Measurements from ENCODE around the gene C5orf22.

DNA sequence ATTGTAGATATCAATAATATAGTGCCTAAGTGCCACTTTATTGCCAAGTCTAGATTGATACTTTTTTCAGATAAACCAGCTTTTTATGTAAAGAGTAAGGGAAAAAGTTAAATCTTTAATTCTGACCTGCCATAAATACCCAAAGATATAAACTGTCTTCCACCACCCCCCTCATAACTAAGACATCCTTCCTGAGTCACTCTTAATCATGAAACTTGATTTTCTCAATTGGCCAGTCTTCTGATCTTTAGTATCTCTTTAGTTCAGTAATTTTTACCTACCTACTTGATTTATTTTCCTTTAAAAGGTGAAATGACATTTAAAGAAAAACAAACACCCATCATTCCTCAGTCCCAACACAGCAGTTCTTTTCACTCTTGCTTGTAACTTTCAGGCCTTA, 21.8 kb downstream of the C5orf22 start:
- no peak for TF ChIP-seq MYC (IDR thresholded peaks at IDR 0.05; ENCODE audit: low read depth, low read length)
- TF ChIP-seq, protein P1, sequence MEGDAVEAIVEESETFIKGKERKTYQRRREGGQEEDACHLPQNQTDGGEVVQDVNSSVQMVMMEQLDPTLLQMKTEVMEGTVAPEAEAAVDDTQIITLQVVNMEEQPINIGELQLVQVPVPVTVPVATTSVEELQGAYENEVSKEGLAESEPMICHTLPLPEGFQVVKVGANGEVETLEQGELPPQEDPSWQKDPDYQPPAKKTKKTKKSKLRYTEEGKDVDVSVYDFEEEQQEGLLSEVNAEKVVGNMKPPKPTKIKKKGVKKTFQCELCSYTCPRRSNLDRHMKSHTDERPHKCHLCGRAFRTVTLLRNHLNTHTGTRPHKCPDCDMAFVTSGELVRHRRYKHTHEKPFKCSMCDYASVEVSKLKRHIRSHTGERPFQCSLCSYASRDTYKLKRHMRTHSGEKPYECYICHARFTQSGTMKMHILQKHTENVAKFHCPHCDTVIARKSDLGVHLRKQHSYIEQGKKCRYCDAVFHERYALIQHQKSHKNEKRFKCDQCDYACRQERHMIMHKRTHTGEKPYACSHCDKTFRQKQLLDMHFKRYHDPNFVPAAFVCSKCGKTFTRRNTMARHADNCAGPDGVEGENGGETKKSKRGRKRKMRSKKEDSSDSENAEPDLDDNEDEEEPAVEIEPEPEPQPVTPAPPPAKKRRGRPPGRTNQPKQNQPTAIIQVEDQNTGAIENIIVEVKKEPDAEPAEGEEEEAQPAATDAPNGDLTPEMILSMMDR (IDR thresholded peaks at IDR 0.05; ENCODE audit: low read depth, low read length): no peak
- TF ChIP-seq POLR2A (IDR thresholded peaks at IDR 0.05; ENCODE audit: extremely low read depth, insufficient read length): no peak
- TF ChIP-seq, protein P2, sequence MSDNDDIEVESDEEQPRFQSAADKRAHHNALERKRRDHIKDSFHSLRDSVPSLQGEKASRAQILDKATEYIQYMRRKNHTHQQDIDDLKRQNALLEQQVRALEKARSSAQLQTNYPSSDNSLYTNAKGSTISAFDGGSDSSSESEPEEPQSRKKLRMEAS (IDR thresholded peaks at IDR 0.05; ENCODE audit: low read depth, low read length): no peak
